Activated CD4-positive, CD25-positive, alpha-beta regulatory T cell treated with anti-CD3 and anti-CD28 coated beads, Interleukin-2, amount 50 U/mL, for 24 hours (primary cell): ENCODE results near the gene CCDC159.
"Not testable (repeated sequence)": the region's sequence is repeated elsewhere in the genome, so short reads cannot be mapped to it uniquely, and the experiment has no call there.

Experiments
- ATAC-seq, 2 donors: fragments of 150-1000 bp; cut with Tn5 transposase; one replicate each; pipeline ENCODE4 v1.10.0; 2021; ENCODE audit warnings: mild to moderate bottlenecking in 1 of 2, moderate library complexity in 1 of 2

Gene CCDC159

DNA sequence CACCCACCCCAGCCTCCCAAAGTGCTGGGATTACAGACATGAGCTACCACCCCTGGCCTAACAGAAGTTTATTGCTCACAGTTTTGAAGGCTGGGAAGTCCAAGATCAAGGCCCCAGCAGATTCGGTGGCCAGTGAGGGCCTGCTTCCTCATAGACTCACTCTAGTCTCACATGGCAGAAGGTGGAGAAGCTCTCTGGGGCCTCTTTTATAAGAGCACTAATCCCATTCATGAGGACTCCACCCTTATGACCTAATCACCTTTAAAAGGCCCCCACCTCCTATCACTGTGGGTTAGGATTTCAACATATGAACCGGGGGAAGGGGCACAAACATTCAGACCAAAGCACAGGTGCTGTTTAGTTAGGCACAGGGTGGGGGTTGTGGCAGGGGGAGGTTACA lies 21.2 kb downstream of the CCDC159 start:
- no peak for ATAC-seq

DNA sequence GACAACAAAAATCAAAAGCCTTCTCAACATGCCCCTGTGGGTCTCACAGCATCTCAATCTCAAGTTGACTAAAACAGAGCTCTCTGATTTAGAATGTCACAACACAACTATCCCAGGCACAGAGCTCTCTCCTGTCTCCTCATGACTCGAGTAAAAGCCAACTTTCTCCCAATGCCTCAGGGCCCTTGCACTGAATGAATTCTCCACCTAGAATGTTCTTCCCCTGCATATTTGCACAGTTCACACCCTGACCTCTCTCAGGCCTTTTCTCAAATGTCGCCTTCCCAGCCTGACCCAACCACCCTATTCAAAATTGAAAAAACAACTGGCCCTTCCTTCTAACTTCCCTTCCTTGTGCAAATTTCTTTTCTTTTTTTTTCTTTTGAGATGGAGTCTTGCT lies 24.4 kb downstream of the CCDC159 start:
- no peak for ATAC-seq

DNA sequence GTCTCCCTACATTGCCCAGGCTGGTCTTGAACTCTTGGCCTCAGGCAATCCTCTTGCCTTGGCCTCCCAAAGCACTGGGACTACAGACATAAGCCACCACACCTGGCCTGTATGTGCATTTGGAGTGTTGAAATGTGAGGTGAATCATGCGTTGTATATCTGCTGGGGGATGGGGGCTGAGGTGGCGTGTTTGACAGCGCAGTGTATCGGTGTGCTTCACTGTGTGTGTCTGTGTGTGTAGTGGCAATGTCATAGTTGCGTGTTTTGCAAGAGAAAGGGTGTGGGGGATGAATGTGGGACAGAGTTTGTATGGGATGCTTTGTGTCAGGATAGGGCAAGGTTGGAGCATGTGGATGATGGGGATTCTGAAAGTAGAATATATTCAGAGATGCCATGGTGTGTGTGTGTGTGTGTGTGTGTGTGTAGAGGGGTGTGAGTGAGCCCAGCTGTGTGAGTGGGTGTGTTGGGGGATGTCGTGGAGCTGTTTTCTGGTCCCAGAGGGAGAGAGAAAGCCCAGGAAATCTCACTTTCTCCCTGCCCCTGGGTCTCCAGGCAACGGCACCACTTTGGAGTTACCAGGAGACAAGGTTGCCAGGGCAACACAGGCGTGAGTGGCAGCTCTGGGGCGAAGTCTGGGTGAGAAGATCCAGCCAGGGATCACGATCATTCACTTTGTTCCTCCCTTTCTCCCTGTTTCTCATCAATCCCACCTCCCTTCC lies 27.0 kb downstream of the CCDC159 start:
- ATAC-seq = no peak

DNA sequence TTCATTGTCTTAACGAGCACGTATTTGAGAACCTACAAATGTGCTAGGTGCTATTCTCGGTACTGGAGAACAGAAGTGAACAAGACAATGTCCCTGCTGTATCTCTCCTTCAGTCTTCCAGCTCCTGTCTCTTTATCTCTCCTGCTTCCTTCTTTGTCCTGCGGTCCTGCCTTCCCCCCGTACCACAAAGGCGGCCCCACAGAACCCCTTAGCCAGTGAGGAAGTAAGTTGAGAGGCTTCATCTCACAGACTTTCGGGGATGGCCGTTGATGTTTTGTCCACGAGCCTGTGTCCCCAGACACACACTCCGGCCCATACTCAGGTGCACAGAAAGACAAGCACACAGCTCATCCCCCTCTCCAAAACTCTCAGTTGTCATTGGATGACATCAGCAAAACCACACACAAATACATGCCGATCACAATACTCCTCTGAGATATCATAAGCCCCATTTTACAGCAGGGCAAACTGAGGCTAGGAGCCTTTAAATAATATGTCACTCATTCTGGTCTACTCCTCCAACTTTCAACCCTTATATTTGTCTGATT lies 27.6 kb downstream of the CCDC159 start:
- ATAC-seq = no peak

DNA sequence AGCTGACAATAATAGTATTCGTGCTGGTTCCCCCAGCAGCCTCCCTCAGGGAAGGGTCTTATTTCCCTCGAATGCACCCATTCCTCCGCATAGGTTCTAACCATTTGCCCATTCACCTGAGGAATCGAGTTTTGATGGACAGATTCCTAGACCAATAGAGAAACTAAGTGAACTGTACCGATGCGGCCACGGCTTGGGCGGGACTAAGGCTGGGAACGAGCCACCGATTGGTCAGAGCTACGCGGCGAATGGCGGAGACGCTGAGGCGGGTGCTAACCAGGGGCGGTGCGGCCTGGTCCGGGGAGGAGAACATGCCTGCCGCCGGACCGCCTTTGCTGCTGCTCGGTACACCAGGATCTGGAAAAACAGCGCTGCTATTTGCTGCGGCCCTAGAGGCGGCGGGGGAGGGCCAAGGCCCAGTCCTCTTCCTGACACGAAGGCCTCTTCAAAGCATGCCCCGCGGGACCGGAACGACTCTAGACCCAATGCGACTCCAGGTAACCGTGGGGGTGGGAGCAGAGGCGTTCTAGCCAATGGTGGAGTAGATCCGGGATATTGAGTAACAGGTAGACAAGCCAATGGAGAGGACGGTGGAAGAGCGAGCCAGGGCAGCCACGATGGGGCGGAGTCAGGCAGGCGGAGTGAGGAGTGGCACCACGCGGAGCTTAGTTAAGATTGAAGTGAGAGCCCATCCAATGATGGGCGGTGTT lies 28.3 kb downstream of the CCDC159 start, which contains the start of gene SWSAP1:
Gene SWSAP1, plus strand, starts transcription at position 234 of the 710 bp plus-strand sequence. Its CDS starts 15 bp downstream, at position 249.
- ATAC-seq = peak; percentile 92 to 93

DNA sequence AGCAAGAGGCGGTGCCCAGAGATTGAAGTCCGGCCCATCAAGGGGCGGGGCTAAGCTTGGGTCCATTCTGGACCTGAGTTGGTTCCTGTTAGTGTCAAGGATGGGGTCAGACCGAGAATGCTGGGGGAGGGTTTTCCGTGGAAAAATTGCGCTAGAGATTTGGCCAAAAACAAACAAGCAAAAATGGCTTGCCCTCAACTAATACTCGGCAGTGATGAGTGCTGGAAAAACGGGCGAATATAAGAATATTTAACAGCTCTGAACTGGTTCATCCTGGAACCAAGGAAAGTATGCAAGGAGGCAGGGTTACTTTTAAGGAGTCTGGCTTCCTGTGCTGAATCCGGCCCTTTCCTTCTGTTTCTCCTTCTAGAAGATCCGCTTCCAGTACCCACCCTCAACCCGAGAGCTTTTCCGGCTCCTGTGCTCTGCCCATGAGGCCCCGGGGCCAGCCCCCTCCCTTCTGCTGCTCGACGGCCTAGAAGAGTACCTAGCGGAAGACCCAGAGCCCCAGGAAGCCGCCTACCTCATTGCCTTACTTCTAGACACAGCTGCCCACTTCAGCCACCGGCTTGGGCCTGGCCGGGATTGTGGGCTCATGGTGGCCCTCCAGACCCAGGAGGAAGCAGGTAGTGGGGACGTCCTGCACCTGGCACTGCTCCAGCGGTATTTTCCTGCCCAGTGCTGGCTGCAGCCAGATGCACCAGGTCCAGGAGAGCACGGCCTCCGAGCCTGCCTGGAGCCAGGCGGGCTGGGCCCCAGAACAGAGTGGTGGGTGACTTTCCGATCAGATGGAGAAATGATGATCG lies 29.0 kb downstream of the CCDC159 start:
- ATAC-seq = peak; percentile 9 to 12

DNA sequence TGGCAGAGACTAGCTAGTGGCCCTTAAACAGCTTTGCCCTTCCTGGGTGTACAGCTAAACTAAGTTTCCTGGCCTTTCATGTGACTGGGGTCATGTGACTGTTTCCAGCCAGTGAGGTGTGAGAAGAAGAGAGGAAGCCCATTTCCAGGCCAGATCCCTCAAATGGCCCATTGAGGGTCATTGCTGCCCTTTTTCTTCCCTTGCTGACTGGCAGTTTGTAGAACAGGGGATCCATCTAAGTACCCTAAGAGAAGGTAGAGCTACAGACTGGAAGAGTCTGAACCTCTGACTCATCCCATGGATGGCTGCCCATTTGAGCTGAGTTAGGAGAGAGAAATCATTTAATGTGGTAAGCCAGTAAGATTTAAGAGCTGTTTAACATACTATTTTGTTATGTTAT lies 30.9 kb downstream of the CCDC159 start:
- ATAC-seq = no peak

DNA sequence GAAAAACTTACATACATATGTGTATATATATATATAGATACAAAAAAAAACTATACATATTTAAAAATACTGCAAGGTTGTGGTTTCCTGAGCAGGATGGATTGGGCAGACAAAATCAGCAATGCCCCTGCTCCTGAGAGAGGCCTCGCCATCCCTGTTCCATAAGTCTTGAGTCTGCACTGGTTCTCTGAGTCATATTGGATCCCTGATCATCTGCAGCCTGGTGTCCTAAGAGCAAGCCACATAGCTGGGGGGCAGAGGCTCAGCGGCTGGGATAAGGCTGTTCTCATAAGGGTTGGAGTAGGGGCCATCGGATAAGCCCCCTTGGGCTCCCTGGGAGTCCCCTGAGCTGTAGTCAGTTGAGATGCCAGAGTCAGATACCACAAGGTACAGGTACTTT lies 31.4 kb downstream of the CCDC159 start:
- no peak for ATAC-seq

DNA sequence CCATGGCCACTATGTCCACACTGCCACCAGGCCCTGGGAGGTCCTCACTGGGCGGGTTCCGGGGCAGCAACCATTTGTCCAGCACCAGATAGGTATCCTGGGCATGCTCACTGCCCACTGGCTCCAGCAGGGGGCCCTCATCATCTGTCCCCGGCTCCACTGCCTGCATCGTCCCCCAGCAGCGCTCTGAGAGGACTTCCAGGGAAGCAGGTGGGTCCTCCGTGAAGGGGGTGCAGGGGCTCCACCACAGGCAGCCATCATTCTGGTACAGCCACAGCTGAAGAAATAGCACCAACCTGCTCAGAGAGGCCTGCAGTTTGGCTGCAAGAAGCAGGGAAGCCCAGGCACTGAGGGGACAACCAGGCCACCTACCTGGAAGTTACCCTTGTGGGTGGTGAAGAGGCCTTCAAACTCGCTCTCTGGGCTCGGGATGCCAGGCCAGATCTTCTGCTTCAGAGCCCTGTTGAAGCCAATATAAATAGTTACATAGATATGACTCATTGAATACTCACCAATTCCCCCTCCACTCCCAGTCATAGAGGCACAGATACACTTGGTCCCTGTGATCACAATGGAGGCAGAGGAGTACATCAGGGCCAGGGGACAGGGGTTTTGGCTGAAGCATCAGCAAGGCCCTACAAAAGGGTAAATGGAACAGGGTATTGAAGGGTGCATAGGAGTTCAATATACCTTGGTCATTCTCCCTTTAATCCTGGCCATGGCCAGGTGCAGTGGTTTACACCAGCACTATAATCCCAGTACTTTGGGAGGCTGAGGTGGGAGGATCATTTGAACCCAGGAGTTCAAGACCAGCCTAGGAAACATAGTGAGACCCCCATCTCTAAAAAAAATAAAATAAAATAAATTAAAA lies 32.2 kb downstream of the CCDC159 start:
- no peak for ATAC-seq

DNA sequence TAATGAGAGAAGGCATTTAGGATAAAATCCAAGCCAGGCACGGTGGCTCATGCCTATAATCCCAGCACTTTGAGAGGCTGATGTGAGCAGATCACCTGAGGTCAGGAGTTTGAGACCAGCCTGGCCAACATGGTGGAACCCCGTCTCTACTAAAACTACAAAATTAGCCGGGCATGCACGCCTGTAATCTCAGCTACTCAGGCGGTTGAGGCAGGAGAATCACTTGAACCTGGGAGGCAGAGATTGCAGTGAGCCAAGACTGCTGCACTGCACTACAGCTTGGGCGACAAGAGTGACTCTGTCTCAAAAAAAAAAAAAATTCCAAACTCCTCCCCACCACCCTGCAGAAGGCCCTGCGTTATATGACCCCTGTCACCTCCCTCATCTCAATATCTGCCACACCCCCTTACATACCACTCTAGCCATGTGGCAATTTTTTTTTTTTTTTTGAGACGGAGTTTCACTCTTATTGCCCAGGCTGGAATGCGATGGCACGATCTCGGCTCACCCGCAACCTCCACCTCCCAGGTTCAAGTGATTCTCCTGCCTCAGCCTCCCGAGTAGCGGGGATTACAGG lies 33.0 kb downstream of the CCDC159 start:
- ATAC-seq = not testable (repeated sequence)

DNA sequence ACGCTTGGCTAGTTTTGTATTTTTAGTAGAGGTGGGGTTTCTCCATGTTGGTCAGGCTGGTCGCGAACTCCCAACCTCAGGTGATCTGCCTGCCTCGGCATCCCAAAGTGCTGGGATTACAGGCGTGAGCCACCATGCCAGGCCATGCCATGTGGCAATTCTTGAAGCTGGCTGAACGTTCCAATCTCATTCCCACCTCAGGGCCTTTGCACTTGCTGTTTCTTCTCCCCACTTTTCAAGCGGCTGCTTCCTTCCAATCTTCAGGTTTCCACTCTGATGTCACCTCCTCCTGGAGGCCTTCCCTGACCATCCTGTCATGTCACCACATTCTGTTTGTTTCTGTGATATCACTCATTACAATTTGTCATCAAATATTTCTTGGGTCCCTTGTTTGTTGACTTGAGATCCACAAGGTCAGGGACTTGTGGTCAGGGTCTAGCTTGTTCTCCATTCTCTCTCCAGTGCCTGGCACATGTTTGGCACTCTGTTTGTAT lies 33.6 kb downstream of the CCDC159 start:
- ATAC-seq = no peak

DNA sequence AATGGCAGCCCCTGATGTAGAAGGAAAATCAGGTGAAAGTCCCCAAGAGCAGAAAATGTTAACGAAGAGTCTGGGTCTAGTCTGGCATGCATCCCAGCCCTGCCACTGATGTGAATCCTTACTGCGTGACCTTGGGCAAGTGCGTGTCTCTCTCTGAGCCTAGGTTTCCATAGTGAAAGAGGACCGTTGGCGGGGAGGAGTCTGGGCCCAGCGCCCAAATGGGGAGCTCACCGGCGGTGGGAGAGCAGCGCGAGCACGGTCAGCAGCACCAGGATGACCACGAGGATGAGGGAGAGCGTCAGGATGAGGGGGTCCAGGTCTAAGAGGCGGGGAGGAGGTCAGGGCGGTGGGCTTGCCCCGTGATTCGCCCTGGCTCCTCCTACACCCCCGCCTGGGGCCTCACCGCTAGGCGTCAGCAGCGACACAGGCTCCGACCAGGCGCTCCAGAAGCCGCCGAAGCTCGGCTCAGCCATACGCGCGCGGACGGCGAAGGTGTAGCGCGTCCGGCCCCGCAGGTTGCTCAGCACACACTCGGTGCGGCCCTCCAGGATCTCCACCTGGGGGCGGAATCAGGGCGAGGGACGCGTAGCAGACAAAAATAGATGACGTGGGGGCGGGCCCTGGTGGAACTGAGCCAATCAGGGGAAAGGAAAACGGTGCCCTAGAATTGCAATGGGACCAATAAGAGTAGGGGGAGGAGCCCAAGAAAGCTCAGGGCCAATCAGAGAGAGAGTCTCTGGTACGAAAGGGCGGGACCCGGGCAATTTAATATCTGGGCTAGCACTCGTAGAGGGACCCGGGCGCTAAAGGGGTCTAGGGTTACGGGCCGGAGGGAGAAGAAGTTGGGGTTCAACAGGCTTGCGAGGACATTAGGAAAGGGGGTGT lies 34.6 kb downstream of the CCDC159 start:
- peak; percentile 89 to 90 for ATAC-seq

DNA sequence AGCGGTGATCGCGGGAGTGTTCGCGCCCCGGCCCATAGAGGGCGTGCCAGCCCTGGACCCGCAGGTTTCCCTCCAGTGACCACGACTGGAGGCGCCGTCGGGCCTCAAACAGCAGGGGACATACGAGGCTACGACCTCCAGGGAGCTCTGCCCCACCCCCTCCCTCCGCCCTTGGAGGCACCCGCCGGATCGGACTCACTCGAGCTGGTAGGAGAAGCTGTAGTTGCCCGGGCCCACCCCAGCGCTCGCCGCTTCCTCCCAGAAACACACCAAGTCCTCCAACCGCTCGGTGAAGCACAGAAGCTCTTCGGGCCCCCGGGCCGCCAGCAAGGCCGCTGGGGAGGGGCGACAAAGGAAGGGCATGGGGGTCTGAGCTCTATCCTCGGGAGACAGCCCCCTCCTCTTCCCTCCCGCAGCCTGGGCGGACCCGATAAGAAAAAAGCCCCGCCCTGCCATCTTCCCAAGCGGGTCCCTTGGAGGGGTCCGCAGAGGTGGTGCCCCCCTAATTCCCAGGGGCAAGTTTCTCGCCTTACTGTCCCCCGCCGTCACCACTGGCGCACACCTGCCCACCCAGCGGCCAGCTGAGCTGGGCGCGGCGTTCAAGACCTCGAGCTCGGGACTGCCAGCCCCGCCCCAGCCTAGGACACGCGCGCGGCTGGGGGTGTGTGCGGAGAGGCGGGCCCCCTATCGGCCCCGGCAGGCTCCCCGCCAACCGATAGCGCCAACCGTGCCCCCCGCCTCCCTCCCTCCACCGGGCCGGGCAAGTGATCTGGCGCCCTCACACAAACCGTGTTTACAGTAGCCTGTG lies 36.8 kb downstream of the CCDC159 start:
- ATAC-seq = no peak

DNA sequence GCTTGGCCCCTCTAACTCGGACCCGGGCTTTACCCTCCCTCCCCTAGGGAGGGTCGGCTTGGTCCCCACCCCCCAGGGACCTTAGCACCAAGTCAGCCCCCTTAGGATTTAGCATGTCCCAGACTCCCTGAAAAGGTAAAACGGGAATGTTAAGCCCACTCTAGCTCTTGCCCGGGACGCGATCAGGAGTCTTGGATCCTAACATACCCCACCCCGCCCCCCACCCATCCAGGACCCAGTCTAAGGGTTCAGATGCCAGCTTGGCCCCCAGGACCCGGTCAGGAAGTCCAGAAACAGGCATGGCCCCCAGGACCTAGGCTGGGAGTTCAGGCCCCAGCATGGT lies 37.4 kb downstream of the CCDC159 start:
- no peak for ATAC-seq

DNA sequence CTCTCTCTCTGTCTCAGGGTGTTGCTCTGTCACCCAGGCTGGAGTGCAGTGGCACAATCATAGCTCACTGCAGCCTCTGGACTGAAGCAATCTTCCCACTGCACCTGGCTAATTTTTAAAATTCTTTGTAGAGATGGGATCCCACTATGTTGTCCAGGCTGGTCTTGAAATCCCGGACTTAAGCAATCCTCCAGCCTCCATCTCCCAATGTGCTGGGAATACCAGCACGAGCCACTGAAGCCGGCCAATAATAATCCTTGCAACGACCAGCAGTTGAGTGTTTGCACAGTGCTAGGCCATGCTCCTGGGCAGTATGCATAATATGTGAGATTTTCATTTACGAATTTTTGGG lies 38.4 kb downstream of the CCDC159 start:
- no peak for ATAC-seq

DNA sequence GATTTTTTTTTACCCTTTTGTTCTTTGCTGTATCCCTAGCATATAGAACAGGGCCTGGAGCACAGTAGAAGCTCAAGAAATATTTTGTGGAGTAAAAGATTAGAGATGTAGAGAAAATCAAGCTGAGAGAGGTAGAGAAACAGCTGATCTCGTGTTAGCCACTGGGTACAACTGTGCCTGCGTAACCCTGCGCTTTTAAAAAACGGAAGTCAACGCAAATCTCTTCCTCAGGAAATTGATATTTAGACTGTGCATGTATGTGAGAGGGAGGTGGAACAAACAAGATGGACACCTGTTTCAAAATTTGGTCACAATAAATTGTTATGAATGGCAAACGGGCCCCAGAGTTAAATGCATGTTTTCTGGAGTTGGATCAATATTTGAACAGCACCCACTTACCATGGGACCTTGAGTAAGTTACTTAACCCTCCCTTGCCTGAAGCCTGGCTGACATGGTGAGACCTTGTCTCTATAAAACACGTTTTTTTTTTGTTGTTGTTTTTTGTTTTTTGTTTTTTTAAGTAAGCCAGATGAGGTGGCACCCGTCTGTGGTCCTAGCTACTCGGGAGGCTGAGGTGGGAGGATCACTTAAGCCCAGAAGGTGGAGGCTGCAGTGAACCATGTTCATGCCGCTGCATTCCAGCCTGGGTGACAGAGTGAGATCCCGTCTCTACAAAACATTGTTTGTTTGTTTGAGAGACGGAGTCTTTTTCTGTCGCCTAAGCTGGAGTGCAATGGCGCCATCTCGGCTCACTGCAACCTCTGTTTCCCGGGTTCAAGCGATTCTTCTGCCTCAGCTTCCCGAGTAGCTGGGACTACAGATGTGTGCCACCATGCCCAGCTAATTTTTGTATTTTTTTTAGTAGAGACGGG lies 41.1 kb downstream of the CCDC159 start:
- ATAC-seq = no peak

DNA sequence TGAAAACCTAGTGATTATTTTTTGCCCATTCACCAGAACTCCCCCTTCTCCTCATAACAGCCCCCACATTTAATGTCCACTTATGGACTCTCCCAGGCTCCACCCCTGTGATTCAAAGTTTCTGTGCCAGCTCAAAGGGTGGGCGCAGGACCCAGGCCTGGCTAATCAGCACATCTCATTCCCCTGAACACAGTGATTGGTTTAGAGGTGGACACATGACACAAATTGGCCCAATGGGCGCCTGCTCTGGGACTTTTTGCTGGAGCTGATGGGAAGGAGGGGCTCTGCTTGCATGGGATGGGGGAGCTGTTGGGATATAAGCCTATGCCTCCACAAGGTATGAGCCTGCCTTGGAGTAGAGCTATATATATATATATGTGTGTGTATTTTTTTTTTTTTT lies 44.0 kb downstream of the CCDC159 start:
- ATAC-seq = no peak

DNA sequence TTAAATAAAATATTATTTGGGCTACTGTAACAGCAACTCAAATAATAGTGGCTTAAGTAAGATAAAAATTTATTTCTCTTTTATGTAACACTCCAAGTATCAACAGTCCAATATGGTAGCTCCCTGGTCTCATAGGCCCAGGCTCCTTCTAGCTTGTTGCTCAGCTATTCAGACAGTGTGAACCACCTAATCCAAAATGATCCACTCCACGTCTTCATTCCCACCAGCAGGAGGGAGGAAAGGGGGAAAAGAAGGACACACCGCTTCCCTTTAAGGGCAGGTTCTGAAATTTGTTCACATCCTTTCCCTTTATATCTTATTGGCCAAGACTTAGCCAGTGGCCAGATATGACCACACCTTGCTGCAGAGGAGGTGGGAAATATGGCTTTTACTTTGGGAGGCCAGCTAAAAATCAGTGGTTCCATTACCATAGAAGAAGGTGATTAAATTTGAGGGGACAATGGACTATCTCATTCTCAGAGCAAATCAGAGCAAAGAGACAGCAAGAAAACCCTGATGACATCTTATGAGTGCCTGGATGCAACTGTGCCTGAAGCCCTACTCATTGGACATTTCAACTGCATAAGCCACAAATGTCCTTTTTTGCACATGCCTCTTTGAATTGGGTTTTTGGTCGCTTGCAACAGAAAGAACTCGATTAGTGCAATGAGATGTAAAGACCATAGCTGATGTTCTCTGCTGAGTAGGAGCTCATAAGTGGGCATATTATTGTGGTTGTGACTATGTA lies 44.8 kb downstream of the CCDC159 start:
- no peak for ATAC-seq
